HG03135 (cell line): ENCODE results near the gene POLRMT.
A peak's percentile ranks its signal among the peaks of the same experiment; 100 is the strongest.
"Not testable (repeated sequence)": the region's sequence is repeated elsewhere in the genome, so short reads cannot be mapped to it uniquely, and the experiment has no call there.

ENCODE experiments used
- ATAC-seq: cut with Tn5 transposase; IDR thresholded peaks from one replicate; pipeline ENCODE4 v1.9.1; 2021; ENCODE audit warnings: mild to moderate bottlenecking, moderate library complexity; ENCODE audit not compliant: unreplicated experiment

POLRMT gene

DNA sequence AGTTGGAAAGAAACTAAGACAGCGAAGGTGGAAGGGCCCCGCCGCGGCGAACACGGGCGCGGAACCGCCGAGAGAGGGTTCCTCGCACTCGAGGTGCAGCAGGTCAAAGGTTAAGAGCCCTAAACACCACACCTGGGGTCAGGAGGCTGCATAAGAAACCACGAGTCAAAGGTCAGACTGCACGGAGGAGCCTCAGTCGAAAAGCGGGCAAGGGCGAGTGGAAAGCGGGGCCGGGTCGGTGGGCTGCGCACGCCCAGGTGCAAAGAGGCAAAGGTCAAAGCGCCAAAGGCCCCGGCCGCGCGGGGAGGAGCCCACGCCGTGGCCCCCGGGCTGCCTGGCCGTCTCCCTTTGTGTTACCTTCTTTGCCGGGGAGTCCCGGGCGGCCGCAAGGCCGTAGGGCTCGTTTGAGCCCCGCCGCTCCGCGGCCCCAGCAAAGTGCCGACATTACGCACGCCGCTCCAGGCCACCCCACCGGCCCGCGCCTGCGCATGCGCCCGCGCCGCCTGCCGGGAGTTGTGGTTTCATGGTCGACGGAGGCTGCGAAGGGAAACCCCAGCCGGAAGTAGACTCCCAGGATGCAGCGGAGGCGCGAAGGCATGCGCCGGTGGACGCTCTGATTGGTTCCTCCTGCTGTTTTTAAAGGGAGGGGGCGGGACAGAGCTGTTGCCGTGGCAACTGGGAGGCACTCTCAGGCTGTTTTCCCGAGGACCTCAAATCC is at the start of gene POLRMT:
POLRMT (minus strand) TSS at position 470 of the 718 bp plus-strand sequence; CDS start at position 445, 25 bp downstream.
- ATAC-seq, result peak; percentile 79

DNA sequence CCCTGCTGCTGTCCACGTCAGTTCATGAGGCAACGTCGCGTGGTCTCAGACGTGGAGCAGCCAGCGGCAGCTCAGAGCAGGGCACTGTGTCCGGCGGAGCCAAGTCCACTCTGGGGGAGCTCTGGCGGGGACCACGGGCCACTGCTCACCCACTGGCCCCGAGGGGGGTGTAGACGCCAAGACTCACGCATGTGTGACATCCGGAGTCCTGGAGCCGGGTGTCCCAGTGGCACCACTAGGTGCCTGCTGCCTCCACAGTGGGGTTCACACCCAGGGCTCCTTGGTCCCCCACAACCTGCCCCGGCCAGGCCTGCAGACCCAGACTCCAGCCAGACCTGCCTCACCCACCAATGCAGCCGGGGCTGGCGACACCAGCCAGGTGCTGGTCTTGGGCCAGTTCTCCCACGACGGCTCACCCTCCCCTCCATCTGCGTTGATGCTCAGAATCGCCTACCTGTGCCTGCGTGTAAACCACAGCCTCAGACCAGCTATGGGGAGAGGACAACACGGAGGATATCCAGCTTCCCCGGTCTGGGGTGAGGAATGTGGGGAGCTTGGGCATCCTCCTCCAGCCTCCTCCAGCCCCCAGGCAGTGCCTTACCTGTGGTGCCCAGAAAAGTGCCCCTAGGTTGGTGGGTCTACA is 49.5 kb upstream of the POLRMT start:
- no peak for ATAC-seq

DNA sequence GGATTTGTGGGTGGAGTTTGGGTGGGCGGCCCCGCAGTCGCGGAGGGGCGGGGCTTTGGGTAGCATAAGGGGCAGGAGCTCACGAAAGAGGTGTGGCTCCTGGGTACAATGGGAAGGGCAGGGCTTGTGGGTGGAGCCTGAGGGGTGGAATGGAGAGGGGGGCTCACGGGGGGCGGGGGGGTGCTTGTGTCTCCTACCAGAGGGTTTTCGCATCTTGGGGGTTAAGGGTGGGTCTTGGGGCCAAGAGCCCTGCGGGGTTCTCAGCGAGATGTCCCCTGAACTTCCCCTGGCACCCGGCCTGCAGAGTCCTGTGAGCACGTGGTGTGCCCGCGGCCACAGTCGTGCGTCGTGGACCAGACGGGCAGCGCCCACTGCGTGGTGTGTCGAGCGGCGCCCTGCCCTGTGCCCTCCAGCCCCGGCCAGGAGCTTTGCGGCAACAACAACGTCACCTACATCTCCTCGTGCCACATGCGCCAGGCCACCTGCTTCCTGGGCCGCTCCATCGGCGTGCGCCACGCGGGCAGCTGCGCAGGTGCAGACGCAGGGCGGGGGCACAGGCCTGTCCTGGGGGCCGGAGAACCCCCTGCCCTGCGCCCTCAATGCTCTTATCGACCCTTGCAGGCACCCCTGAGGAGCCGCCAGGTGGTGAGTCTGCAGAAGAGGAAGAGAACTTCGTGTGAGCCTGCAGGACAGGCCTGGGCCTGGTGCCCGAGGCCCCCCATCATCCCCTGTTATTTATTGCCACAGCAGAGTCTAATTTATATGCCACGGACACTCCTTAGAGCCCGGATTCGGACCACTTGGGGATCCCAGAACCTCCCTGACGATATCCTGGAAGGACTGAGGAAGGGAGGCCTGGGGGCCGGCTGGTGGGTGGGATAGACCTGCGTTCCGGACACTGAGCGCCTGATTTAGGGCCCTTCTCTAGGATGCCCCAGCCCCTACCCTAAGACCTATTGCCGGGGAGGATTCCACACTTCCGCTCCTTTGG is 48.0 kb upstream of the POLRMT start:
- no peak for ATAC-seq

DNA sequence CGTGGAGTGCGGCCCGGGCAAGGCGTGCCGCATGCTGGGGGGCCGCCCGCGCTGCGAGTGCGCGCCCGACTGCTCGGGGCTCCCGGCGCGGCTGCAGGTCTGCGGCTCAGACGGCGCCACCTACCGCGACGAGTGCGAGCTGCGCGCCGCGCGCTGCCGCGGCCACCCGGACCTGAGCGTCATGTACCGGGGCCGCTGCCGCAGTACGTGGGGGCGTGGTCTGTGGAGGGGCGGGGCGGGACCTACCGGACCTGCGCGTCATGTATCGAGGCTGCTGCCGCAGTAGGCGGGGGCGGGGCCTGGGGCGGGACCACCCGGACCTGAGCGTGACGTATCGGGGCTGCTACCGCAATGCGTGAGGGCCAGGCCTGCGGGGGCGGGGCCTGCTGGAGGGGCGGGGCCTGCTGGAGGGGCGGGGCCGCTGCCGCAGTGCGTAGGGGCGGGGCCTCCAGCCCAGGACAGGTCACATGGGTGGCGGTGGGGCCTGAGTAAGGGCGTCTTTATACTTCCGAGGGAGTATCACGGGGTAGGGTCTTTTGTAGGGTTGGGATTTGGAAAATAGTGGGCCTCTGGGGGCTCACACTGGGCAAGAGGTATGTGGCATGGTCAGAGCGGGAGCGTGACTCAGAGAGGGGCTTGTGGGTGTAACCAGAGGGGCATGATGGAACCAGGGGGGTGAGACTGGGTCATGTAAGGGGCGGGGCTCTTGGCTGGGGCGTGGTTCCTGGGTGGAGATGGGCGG is 47.1 kb upstream of the POLRMT start:
- ATAC-seq, result peak; percentile 58

DNA sequence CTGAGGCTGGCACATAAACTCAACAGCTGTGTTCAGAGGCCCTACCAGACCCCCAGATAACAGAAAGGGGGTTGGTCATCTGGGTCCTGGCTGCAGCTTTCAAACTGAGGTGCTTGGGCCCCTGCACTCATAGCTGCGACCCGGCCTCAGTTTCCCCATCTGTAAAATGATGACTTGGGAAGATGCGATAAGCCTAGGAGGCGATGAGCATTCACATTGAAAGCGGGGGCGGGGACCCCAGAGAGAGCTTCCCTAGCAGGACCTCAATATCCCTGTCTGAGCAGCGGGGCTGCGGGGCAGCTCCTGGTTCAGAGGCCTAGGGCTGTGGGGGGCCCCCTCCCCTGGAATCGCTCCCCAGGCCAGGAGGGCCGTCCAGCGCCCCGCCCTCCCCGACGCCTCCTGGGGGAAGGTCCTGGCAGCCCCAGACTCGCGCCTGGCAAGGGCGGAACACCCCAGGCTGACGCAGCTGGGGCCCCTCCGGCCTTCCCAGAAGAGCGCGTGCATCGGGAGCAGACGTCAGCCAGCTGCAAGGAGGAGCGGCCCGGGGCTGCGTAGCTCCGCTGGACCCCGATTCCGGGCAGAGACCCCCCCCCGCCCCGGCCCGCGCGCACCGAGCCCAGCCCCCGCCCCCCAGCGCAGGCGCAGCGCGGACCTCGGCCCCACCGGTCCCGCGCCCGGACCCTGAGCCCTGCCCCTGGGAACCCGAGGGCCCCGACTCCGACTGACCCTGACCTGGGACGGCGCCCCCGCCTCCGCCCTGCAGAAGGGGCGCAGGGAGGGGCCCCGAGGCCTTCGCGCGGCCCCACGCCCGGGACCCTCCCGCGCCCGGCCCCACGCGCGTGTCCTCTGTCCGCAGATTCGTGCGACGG is 46.3 kb upstream of the POLRMT start:
- peak; percentile 23 for ATAC-seq

DNA sequence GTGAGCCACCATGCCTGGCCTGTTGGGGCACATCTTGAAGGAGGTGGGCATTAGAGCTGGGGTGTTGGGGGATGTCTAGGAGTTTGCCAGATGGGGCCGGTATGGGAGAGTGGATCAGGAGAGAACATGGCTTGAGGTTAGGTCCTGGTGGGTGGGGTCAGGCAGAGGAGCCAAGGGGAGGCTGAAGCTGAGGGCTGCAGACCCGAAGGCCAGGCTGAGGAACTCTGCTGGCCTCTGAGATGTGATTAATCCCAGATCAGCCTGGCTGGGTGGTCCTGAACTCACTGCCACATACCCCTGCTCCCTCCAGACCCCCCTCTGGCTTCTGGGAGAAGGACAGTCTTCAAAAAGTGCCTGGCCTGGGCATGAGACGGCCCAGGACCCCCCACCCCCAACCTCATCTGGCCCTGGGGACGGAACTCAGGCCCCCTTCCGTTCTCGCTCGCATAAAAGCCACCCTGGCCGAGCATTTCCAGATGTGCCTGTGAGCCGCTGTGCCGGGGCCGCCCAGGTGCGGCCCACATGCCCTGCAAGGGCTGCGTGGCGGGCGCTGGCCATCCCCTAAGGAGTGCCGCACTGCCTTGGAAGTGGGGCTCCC is 45.6 kb upstream of the POLRMT start:
- ATAC-seq, result no peak

DNA sequence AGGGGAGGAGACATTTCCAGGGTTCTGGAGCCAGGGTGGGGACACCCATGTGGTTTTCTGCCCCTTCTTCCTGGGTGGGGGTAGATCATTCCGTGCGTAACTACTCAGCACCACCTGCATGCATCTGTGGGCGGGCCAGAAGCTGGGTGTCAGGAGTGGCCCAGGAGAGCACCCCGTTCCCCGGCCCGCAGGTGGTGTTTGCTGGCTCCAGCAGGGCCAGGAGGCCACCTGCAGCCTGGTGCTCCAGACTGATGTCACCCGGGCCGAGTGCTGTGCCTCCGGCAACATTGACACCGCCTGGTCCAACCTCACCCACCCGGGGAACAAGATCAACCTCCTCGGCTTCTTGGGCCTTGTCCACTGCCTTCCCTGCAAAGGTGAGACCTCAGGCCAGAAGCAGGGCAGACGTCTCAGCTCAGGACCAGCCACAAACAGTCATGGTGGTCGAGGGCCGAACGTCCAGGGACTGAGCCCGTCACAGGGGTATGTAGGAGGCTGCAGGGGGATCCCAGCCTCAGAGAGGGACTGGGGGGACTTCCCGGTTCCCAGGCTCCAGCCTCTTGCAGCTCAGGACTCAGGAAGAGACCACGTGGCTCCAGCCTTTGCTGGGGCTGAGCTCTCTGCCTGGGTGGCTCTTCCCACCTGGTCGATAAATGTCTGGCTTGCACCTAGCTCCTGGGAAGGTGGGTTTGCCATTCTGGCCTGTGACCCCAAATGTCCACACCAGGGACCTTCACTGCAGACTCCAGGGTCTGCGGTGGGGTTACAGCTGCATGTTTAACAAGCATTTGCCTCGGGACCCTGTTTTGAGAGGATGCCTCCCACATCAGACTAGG is 44.5 kb upstream of the POLRMT start:
- no peak for ATAC-seq

DNA sequence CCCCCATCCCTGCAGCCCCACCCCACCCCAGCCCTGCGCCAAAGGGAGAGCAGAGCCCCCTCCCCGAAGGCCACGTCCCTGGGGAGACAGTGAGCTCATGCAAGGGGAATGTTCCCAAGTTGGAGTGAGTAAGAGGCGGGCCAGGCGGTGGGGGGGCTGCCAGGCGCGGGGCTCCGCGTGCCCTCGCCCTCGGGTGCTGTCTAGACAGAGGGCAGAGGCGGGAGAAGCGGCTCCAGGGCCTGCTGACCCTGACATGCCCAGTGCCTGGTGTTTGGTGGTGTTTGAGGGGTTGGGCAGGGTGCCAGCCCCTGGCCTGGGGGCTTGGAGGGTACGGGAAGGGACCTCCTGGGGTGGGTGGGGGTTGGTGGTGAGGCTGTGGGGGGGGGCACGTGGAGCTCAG is 43.9 kb upstream of the POLRMT start:
- no peak for ATAC-seq

DNA sequence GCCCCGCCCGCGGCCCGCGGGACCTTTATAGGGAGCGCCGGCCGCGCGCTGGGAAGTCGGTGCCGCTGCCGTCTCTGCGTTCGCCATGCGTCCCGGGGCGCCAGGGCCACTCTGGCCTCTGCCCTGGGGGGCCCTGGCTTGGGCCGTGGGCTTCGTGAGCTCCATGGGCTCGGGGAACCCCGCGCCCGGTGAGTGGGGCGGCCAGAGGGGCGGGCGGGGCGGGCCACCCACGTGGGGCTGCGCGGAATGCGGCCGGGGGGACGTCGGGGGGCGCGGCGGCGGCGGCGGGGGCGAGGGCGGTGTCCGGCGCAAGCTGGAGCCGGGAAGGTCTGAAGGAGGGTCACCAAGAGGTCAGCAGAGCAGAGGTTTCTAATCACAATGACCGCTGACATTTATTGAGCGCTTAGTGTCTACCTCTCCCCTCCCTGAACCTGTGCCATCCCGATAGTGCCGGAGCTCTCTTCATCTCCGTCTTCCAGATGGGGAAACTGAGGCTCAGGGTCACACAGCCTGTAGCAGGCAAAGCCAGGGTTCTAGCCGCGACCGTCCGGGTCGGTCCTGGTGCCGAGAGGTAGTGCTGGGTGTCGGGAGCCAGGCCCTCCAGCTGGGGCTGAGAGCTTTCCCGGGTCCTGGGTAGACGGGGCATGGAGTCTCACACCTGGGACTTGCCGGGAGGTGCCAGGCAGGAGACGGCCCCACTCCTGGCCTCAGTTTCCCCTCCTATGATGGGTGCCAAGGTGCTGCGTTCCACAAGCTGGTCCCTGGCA is 43.2 kb upstream of the POLRMT start, which contains the start of gene FSTL3:
FSTL3 (plus strand) TSS at position 54 of the 767 bp plus-strand sequence; CDS start at position 86, 32 bp downstream.
- ATAC-seq, result no peak

DNA sequence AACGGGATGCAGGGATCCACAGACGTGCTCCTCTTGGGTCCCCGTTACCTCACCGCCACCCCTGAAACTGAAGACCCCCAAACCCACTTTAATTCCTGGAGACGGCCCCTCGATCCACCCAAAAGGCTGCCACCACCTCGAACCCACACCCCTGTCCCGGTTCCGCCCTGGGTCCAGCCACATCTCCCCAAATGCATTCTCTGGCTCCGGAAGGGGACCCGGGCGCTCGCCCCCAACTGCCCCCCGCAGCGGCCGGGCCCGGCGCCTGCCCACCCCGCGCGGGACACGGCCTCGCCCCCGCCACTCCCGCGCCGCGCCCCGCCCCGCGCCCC is 42.6 kb upstream of the POLRMT start:
- no peak for ATAC-seq

DNA sequence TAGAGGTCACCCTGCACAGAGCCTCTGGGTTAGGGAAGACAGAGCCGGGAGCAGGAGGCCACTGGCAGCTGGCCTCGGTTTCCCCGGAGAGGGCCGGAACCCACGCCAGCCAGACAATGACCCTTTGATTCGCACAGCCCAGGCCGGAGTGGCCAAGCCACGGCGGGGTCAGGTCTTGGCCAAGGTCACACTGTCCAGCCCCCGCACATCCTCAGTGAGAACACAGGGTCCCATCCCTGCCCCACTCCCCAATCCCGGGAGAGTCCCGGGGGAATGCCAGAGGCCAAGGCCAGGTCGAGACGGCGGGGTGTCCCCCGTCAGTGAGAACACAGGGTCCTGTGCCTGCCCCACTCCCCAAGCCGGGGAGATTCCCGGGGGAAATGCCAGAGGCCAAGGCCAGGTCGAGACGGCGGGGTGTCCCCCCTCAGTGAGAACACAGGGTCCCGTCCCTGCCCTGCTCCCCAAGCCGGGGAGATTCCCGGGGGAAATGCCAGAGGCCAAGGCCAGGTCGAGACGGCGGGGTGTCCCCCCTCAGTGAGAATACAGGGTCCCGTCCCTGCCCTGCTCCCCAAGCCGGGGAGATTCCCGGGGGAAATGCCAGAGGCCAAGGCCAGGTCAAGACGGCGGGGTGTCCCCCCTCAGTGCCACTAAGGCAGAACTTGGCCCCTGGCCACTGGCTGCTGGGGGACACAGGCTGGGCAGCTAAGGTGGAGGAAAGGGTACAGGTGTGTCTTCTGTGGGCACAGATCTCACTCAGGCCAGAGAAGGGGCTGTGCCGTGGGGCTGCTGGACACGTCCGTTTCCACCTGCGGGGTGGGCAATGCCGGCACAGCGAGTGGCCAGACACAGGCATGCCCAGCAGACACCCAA is 41.2 kb upstream of the POLRMT start:
- ATAC-seq, result no peak

DNA sequence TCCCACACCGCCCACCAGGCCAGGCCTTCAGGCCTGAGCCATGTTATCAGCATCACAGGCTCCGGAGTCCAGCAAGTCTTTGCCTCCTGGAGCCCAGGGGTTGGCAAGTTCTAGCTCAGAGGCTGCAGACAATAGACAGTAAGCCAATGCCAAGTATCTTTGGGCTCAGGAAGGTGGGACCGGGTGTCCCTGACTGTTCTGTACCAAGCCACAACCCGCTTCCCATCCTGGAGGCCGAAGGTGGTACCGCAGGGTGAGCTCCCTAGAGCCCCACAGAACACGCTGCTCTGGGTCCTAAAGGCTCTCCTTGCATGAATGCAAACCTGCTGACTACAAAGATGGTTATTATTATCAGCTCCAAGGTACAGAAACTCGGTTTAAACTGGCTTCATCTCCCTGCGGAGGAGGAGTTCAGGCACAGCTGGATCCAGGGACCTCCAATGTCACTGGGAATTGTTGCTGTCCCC is 37.3 kb upstream of the POLRMT start:
- ATAC-seq, result no peak

DNA sequence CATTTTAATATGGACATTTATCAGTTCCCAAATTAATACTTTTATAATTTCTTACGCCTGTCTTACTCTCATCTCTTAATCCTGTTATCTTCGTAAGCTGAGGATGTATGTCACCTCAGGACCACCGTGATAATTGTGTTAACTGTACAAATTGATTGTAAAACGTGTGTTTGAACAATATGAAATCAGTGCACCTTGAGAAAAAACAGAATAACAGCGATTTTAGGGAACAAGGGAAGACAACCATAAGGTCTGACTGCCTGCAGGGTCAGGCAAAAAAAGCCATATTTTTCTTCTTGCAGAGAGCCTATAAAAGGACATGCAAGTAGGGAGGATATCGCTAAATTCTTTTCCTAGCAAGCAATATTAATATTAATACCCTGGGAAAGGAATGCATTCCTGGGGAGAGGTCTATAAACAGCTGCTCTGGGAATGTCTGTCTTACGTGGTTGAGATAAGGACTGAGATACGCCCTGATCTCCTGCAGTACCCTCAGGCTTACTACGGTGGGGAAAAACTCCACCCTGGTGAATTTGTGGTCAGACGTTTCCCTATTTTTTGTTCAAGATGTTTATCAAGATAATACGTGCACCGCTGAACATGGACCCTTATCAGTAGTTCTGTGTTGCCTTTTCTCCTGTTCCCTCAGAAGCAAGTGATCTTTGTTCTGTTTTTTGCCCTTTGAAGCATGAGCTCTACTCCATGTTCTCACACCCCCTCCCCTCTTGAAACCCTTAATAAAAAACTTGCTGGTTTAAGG is 35.5 kb upstream of the POLRMT start:
- not testable (repeated sequence) for ATAC-seq

DNA sequence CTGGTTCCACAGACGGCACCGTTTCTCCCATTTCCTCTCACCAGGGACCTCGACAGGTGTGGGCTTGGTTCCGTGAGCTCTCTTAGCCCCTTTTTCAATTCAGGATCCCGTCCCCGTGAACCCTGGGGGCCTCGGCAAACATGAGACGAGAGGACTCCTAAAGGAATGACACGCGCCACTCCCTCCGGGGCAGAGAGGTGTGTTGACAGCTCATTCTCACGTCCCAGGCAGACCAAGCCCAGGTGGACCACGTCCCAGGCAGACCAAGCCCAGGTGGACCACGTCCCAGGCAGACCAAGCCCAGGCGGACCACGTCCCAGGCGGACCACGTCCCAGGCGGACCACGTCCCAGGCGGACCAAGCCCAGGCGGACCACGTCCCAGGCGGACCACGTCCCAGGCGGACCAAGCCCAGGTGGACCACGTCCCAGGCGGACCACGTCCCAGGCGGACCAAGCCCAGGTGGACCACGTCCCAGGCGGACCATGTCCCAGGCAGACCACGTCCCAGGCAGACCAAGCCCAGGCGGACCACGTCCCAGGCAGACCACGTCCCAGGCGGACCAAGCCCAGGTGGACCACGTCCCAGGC is 33.7 kb upstream of the POLRMT start:
- ATAC-seq, result not testable (repeated sequence)

DNA sequence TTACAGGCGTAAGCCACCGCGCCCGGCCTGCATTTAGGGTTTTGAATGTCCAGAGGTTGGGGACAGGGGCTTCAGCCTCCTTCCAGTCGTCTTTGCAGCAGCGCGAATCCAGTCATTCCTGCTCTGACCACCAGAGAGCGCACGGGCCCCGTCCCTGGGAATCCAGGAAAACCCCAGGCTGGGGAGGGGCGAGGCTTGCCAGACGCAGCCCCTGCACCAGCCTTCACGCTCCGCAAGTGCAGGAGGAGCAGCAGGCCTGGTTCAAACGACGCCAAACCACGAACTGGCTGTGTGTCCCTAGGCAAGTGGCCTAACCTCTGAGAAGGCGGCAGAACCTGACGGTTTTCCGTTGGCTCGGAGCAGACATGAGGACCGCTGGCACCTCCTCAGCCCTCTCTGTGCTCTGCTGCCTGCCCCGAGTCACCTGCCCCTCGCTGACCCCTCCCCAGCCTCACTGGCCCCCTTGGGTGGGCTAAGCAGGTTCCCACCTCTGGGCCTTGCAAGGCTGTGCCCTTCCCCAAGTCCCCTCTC is 31.6 kb upstream of the POLRMT start:
- ATAC-seq, result no peak
